A549 (cell line): Measurements from ENCODE around the gene RBMS3.

Experiments used
- CEBPB ChIP-seq, 2 experiments: fragments of >200 bp in 1 of 2; sonication (Bioruptor Twin) in 1 of 2; formaldehyde crosslinking in 1 of 2; IDR thresholded peaks; 2 replicates each; pipeline ENCODE4 v1.6.1; 2012 to 2016
- EP300 ChIP-seq, 2 experiments: fragments of >200 bp; sonication (Bioruptor Twin); formaldehyde crosslinking; IDR thresholded peaks; 2 replicates in 1 of 2; 3 replicates in 1 of 2; pipeline ENCODE4 v1.6.1; 2016 to 2017
- HDAC2 ChIP-seq: fragments of 200-600 bp; sonication (generic); IDR thresholded peaks from 2 replicates; pipeline ENCODE4 v1.6.1; 2016
- PHF8 ChIP-seq: fragments of 200-600 bp; sonication (generic); IDR thresholded peaks from 2 replicates; pipeline ENCODE4 v1.6.1; 2016; ENCODE audit warnings: low read depth, mild to moderate bottlenecking, antibody characterized with exemption, moderate library complexity, borderline replicate concordance
- POLR2A ChIP-seq: IDR thresholded peaks from 2 replicates; pipeline ENCODE4 v1.6.1; 2012; ENCODE audit warnings: mild to moderate bottlenecking, low read length
- RCOR1 ChIP-seq: fragments of 150-350 bp; IDR thresholded peaks from 2 replicates; pipeline ENCODE4 v1.6.1; 2014; ENCODE audit warnings: antibody characterized with exemption, low read length, low read depth
- RFX5 ChIP-seq: fragments of 450-650 bp; IDR thresholded peaks from 2 replicates; pipeline ENCODE4 v1.7.1; 2014; ENCODE audit warnings: antibody characterized with exemption, mild to moderate bottlenecking, moderate library complexity
- TF ChIP-seq, protein P1 (sequence below): fragments of 250-450 bp; sonication (Bioruptor Pico); IDR thresholded peaks from 2 replicates; pipeline ENCODE4 v1.5.0; 2021; ENCODE audit warnings: mild to moderate bottlenecking, moderate library complexity, borderline replicate concordance
- TF ChIP-seq, protein P2 (sequence below): fragments of >200 bp; sonication (Bioruptor Twin); formaldehyde crosslinking; IDR thresholded peaks from 3 replicates; pipeline ENCODE4 v1.5.1; 2016
- TF ChIP-seq, protein P3 (sequence below): fragments of 450-650 bp; IDR thresholded peaks from 2 replicates; pipeline ENCODE4 v1.6.1; 2014; ENCODE audit warnings: antibody characterized with exemption
- TF ChIP-seq, protein P4 (sequence below): fragments of >200 bp; sonication (Bioruptor Twin); formaldehyde crosslinking; IDR thresholded peaks from 3 replicates; pipeline ENCODE4 v1.6.1; 2016

DNA sequence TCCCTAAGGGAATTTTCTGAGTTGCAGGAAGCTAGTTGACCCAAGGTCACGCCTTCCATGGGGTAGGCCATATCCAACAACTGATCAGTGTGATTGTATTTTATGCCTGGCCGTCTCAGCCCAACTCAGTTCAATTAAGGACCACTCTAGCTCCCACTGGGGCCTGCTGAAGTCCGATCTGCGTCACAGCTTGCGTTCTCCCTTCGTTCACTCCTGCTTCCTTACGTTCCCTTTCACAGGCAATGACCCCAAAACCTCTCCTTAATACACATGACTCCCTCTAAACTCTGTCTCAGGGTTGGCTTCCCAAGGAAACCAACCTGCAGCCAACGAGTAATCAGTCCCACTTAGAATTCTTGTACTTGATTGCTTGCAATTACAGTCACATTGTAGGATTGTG, 428.0 kb downstream of the RBMS3 start:
- TF ChIP-seq, protein P1, sequence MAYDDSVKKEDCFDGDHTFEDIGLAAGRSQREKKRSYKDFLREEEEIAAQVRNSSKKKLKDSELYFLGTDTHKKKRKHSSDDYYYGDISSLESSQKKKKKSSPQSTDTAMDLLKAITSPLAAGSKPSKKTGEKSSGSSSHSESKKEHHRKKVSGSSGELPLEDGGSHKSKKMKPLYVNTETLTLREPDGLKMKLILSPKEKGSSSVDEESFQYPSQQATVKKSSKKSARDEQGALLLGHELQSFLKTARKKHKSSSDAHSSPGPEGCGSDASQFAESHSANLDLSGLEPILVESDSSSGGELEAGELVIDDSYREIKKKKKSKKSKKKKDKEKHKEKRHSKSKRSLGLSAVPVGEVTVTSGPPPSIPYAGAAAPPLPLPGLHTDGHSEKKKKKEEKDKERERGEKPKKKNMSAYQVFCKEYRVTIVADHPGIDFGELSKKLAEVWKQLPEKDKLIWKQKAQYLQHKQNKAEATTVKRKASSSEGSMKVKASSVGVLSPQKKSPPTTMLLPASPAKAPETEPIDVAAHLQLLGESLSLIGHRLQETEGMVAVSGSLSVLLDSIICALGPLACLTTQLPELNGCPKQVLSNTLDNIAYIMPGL (CRISPR knock-in tag), result no peak
- TF ChIP-seq, protein P2, sequence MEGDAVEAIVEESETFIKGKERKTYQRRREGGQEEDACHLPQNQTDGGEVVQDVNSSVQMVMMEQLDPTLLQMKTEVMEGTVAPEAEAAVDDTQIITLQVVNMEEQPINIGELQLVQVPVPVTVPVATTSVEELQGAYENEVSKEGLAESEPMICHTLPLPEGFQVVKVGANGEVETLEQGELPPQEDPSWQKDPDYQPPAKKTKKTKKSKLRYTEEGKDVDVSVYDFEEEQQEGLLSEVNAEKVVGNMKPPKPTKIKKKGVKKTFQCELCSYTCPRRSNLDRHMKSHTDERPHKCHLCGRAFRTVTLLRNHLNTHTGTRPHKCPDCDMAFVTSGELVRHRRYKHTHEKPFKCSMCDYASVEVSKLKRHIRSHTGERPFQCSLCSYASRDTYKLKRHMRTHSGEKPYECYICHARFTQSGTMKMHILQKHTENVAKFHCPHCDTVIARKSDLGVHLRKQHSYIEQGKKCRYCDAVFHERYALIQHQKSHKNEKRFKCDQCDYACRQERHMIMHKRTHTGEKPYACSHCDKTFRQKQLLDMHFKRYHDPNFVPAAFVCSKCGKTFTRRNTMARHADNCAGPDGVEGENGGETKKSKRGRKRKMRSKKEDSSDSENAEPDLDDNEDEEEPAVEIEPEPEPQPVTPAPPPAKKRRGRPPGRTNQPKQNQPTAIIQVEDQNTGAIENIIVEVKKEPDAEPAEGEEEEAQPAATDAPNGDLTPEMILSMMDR, result no peak
- TF ChIP-seq RCOR1 (no peak), CEBPB (IDR thresholded peaks at IDR 0.05) (no peak), HDAC2 (no peak), POLR2A (no peak), RFX5 (no peak), EP300 (IDR thresholded peaks at IDR 0.05) (no peak), PHF8 (no peak)
- TF ChIP-seq, protein P3, sequence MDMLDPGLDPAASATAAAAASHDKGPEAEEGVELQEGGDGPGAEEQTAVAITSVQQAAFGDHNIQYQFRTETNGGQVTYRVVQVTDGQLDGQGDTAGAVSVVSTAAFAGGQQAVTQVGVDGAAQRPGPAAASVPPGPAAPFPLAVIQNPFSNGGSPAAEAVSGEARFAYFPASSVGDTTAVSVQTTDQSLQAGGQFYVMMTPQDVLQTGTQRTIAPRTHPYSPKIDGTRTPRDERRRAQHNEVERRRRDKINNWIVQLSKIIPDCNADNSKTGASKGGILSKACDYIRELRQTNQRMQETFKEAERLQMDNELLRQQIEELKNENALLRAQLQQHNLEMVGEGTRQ, result no peak
- TF ChIP-seq, protein P4, sequence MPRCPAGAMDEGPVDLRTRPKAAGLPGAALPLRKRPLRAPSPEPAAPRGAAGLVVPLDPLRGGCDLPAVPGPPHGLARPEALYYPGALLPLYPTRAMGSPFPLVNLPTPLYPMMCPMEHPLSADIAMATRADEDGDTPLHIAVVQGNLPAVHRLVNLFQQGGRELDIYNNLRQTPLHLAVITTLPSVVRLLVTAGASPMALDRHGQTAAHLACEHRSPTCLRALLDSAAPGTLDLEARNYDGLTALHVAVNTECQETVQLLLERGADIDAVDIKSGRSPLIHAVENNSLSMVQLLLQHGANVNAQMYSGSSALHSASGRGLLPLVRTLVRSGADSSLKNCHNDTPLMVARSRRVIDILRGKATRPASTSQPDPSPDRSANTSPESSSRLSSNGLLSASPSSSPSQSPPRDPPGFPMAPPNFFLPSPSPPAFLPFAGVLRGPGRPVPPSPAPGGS, result no peak
